Cardiac fibroblast (primary cell): ENCODE data around the gene AGBL4.

Source experiments
- DNase-seq, 2 donors: peaks; one replicate each; pipeline versions ENCODE4 v3.0.0 to v3.0.0-alpha.2; 2010; ENCODE audit warnings: low read depth in 2 of 2
- H3K4me3 ChIP-seq, 2 donors: replicated peaks in 1 of 2; 1 replicate in 1 of 2; 2 replicates in 1 of 2; pipeline ENCODE4 v1.5.1; 2011; ENCODE audit warnings: low read depth in 2 of 2, low read length in 2 of 2, mild to moderate bottlenecking in 2 of 2, moderate library complexity in 1 of 2
- CTCF ChIP-seq: IDR thresholded peaks from one replicate; pipeline ENCODE4 v1.5.1; 2011; ENCODE audit warnings: low read depth, mild to moderate bottlenecking, low read length, inconsistent platforms

The AGBL4 gene

GRCh38 chr1:50023292-50024159, at the start of gene AGBL4:
AGBL4 (minus strand) TSS chr1:50023954.
- peak within 1 kb of the TSS; percentile 44 to 45 for H3K4me3 ChIP-seq
- peak; percentile 2 to 12 for DNase-seq
- no peak for TF ChIP-seq CTCF

GRCh38 chr1:50066806-50067205, 43.1 kb upstream of the AGBL4 start:
- TF ChIP-seq CTCF: no peak
- no peak overlapping the region for H3K4me3 ChIP-seq
- no peak for DNase-seq

GRCh38 chr1:50060279-50060678, 36.5 kb upstream of the AGBL4 start:
- no peak for TF ChIP-seq CTCF
- DNase-seq: no peak
- H3K4me3 ChIP-seq: no peak overlapping the region

GRCh38 chr1:50048791-50049190, 25.0 kb upstream of the AGBL4 start:
- TF ChIP-seq CTCF: no peak

GRCh38 chr1:50047916-50048694, 24.4 kb upstream of the AGBL4 start:
- DNase-seq: no peak
- no peak for TF ChIP-seq CTCF
- no peak overlapping the region for H3K4me3 ChIP-seq

More at GRCh38 chr1:50048791-50049190, 25.0 kb upstream of the AGBL4 start:
- no peak overlapping the region for H3K4me3 ChIP-seq
- DNase-seq: no peak

- H3K4me3 ChIP-seq: no peak overlapping the region
- DNase-seq: no peak
- TF ChIP-seq CTCF: no peak
These were observed 14.6 kb upstream of the AGBL4 start for GRCh38 chr1:50038237-50038809.
